ENCODE results near the gene TBL1X. TPM values are rescaled to one million over a fixed set of nuclear protein-coding genes. Genes with fewer than 3 reads are reported as not detected.

Gene TBL1X
- total and polyA plus RNA-seq, 2 of the 4 experiments (the other 2 are of a cell fraction): 16.2 to 20.8 TPM

GRCh38 chrX:9772943-9773342 is 308.1 kb downstream of the TBL1X start:
- in situ Hi-C loops (cut with MboI; ENCODE audit: low sequenced_read_pairs) (no loop called here), intact Hi-C loops (cut with micrococcal nuclease) (no loop called here), dilution Hi-C loops (cut with HindIII; ENCODE audit: low sequenced_read_pairs, unreplicated experiment) (no loop called here)
- Histone ChIP-seq H3K4me1 (ENCODE audit: control insufficient read depth, insufficient read depth, low read length) (no peaks in the 10 kb centered on the region), H4K20me1 (ENCODE audit: insufficient read depth, low read length) (no peaks in the 10 kb centered on the region), H2AK5ac (ENCODE audit: low read depth, low read length) (no peak overlapping the region), H3K56ac (ENCODE audit: extremely low read depth, insufficient read depth, low read length) (no peak overlapping the region), H3K23ac (ENCODE audit: low read depth, low read length) (no peak overlapping the region), H3K27ac (ENCODE audit: insufficient read depth, low read length) (no peak overlapping the region), H3K4ac (ENCODE audit: low read depth, low read length) (no peak overlapping the region), H2BK20ac (ENCODE audit: low read depth, low read length) (no peak overlapping the region), H2AK9ac (replicated peaks; ENCODE audit: low read depth, low read length, poor library complexity) (no peak overlapping the region), H2BK15ac (ENCODE audit: low read depth, low read length) (no peak overlapping the region), H3K9me1 (ENCODE audit: insufficient read depth, low read length) (no peaks in the 10 kb centered on the region; the same call in 1 of the 2 replicates), H3K18ac (ENCODE audit: low read depth, low read length) (no peak overlapping the region), H3K36me3 (ENCODE audit: control insufficient read depth, insufficient read depth, low read length) (no peaks in the 10 kb centered on the region), H3K4me2 (ENCODE audit: low read depth, low read length) (no peak overlapping the region), H3K9ac (ENCODE audit: low read depth, low read length) (no peak overlapping the region), H2AFZ (replicated peaks; ENCODE audit: low read length, poor library complexity) (no peak overlapping the region), H3K14ac (replicated peaks; ENCODE audit: low read depth, low read length) (no peak overlapping the region), H4K8ac (ENCODE audit: low read depth in 2 of 2, low read length in 2 of 2) (no peak overlapping the region), H3K27me3 (ENCODE audit: control insufficient read depth, insufficient read depth, low read length) (peaks cover 6% of the 10 kb centered on the region; the same call in 1 of the 2 replicates), H4K5ac (ENCODE audit: low read depth, low read length) (no peak overlapping the region), H2BK120ac (ENCODE audit: low read depth, low read length) (no peak overlapping the region), H2BK5ac (ENCODE audit: low read depth, low read length, poor library complexity, severe bottlenecking) (no peak overlapping the region), H3K9me3 (ENCODE audit: control insufficient read depth, insufficient read depth, low read length) (no peaks in the 10 kb centered on the region; the same call in none of the 2 replicates), H3K4me3 (ENCODE audit: insufficient read depth, low read depth, low read length) (no peak overlapping the region), H4K91ac (ENCODE audit: insufficient read depth, low read depth, low read length) (no peak overlapping the region), H3K79me1 (ENCODE audit: low read depth in 1 of 2, low read length in 2 of 2) (no peaks in the 10 kb centered on the region)
- no CpG with 5 or more reads among the region's 6 CpGs for WGBS, 2 experiments (ENCODE audit: extremely low coverage in 2 of 2, insufficient read length in 1 of 2)
- no TSS peak for BruUV-seq (replicated peaks)
- TF ChIP-seq RAD21 (IDR thresholded peaks at IDR 0.05; ENCODE audit: low read length): no peak
- TF ChIP-seq ELK1 (IDR thresholded peaks at IDR 0.05; ENCODE audit: borderline replicate concordance, low read depth, low read length): no peak
- no peak for TF ChIP-seq MAZ (IDR thresholded peaks at IDR 0.05; ENCODE audit: borderline replicate concordance, low read depth, low read length)
- no peak for TF ChIP-seq NFE2L2 (IDR thresholded peaks at IDR 0.05; ENCODE audit: low read depth, low read length)
- ChIA-PET POLR2A (ENCODE audit: unreplicated experiment) (no interaction called here), CTCF (interaction anchor here (0.5 kb wide), 1 partner anchor 17 kb away, joined by 5 read pairs; no protein-coding TSS in a partner anchor)
- ATAC-seq (ENCODE audit: low read depth) (no peak), DNase-seq (no peak)

Measured in IMR-90 (cell line).